Uterus (tissue), 2 donors: Measurements from ENCODE around the gene FSTL5.

Experiments used
- CTCF ChIP-seq, 4 experiments: fragments of 200-600 bp in 2 of 4; fragments of 450-650 bp in 2 of 4; sonication (generic) in 2 of 4; IDR thresholded peaks; one replicate each; pipeline ENCODE4 v1.5.1; 2016 to 2019; ENCODE audit warnings: antibody characterized with exemption in 4 of 4, mild to moderate bottlenecking in 2 of 4, moderate library complexity in 1 of 4
- POLR2A ChIP-seq, 2 donors: fragments of 450-650 bp; IDR thresholded peaks; one replicate each; pipeline ENCODE4 v1.6.1; 2016; ENCODE audit warnings: antibody characterized with exemption in 2 of 2, mild to moderate bottlenecking in 1 of 2, moderate library complexity in 1 of 2

GRCh38 chr4:161573836-161574235, 590.0 kb downstream of the FSTL5 start:
- no peak for TF ChIP-seq CTCF (IDR thresholded peaks at IDR 0.05)
- TF ChIP-seq POLR2A (IDR thresholded peaks at IDR 0.05) = no peak
